Adipocyte (in vitro differentiated cells): ENCODE measurements around the gene CNGB1.
"Not testable (repeated sequence)": the region's sequence is repeated elsewhere in the genome, so short reads cannot be mapped to it uniquely, and the experiment has no call there.

ENCODE experiments used
- DNase-seq: peaks from one replicate; pipeline ENCODE4 v3.0.0-alpha.2; 2015; ENCODE audit warnings: low read depth
- H3K27me3 ChIP-seq: replicated peaks from 2 replicates; pipeline ENCODE4 v1.7.0; 2013; ENCODE audit warnings: mild to moderate bottlenecking, low read length, moderate library complexity; ENCODE audit not compliant: control insufficient read depth, insufficient read depth
- H3K36me3 ChIP-seq: 2 replicates; pipeline ENCODE4 v1.7.0; 2013; ENCODE audit warnings: low read length, mild to moderate bottlenecking, moderate library complexity; ENCODE audit not compliant: control insufficient read depth, insufficient read depth, severe bottlenecking
- H3K4me1 ChIP-seq: 2 replicates; pipeline ENCODE4 v1.7.0; 2013; ENCODE audit warnings: mild to moderate bottlenecking, low read length, moderate library complexity; ENCODE audit not compliant: control insufficient read depth, insufficient read depth
- H3K4me3 ChIP-seq: 2 replicates; pipeline ENCODE4 v1.7.0; 2013; ENCODE audit warnings: mild to moderate bottlenecking, low read length, moderate library complexity
- H3K9ac ChIP-seq: 2 replicates; pipeline ENCODE4 v1.7.0; 2013; ENCODE audit warnings: mild to moderate bottlenecking, low read length, moderate library complexity
- H3K9me3 ChIP-seq: 2 replicates; pipeline ENCODE4 v1.7.0; 2013; ENCODE audit warnings: mild to moderate bottlenecking, low read length, moderate library complexity; ENCODE audit not compliant: control insufficient read depth

The CNGB1 gene

DNA sequence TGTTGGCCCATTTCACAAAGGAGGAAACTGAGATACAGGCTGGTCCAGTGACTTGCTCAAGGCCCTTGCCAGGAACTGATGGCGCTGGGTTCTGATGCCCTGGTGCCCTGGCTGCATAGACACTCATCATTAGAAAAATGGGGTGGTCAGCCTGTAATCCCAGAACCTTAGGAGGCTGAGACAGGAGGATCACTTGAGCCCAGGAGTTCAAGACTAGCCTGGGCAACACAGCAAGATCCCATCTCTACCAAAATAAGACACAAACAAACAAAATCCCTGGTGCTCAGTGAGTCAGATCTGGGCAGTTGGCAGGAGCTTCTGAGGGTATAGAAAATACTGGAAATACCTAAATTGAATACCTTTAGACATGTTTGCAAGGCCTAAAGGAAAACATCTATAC is 127.5 kb downstream of the CNGB1 start:
- H3K4me3 ChIP-seq: no peak overlapping the region
- H3K9ac ChIP-seq: no peak overlapping the region
- no peak for DNase-seq
- H3K36me3 ChIP-seq: no peaks in the 10 kb centered on the region
- no peaks in the 10 kb centered on the region for H3K4me1 ChIP-seq
- H3K9me3 ChIP-seq: no peaks in the 10 kb centered on the region
- peaks cover 13% of the 10 kb centered on the region for H3K27me3 ChIP-seq

DNA sequence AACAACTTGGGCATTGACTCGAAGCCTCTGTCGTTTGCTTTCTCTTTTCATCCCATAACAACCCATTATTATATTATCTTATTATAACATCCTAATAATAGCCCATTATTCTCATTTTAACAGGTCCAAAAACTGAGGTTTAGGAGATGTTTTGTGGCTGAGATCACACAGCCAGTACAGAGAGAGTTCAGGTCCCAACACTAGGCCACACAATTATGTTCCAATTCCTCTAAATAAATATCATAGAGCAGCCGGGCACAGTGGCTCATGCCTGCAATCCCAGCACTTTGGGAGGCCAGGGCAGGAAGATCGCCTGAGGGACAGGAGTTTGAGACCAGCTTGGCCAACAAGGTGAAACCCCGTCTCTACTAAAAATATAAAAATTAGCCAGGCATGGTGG is 128.3 kb downstream of the CNGB1 start:
- no peak for DNase-seq
- no peaks in the 10 kb centered on the region for H3K4me1 ChIP-seq
- H3K9me3 ChIP-seq: no peaks in the 10 kb centered on the region
- H3K36me3 ChIP-seq: no peaks in the 10 kb centered on the region
- peaks cover 15% of the 10 kb centered on the region for H3K27me3 ChIP-seq
- H3K4me3 ChIP-seq: no peak overlapping the region
- H3K9ac ChIP-seq: no peak overlapping the region

DNA sequence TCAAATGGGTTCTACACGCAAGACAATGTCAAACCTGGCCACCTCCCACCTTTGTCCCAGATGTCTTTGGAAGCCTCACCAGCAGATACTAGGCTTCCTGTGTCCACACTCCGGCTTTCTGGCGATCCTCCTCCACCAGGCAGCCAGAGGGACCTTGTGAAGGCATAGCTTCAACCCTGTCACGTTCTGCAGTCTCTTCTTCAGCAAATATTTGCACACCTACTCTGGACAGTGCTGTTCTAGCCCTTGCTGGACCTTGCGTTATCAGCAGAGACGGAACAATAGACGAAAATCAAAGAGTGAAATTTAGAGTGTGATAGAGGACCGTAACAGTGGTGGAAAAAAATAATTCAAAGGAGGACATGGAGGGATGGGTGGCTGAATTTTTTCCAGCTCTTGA is 130.1 kb downstream of the CNGB1 start:
- no peaks in the 10 kb centered on the region for H3K9me3 ChIP-seq
- peaks cover 10% of the 10 kb centered on the region for H3K27me3 ChIP-seq
- H3K4me3 ChIP-seq: no peak overlapping the region
- no peaks in the 10 kb centered on the region for H3K36me3 ChIP-seq
- DNase-seq: no peak
- H3K9ac ChIP-seq: no peak overlapping the region
- H3K4me1 ChIP-seq: peaks cover 4% of the 10 kb centered on the region

DNA sequence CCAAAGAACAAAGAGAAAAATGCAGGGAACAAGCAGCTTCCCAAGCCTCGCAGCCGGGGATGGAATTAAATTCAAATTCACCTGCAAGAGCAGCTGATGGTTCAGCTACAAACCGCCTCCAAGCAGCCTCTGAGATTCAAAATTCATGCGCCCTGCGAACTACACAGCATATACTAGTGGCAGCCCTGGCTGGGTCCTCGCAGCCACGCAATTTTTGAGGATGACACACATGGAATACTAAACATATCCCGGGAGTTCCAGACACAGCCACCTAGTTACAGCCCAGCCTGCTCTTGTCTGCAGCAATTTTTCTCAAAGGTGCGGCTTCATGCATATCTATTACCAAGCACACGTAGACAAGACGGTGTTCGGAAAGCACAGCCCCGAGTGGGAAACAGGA is 132.8 kb downstream of the CNGB1 start:
- Histone ChIP-seq H3K36me3 (no peaks in the 10 kb centered on the region), H3K4me3 (no peak overlapping the region), H3K27me3 (peaks cover 4% of the 10 kb centered on the region), H3K9me3 (no peaks in the 10 kb centered on the region), H3K9ac (no peak overlapping the region), H3K4me1 (peaks cover 16% of the 10 kb centered on the region)
- DNase-seq: no peak

DNA sequence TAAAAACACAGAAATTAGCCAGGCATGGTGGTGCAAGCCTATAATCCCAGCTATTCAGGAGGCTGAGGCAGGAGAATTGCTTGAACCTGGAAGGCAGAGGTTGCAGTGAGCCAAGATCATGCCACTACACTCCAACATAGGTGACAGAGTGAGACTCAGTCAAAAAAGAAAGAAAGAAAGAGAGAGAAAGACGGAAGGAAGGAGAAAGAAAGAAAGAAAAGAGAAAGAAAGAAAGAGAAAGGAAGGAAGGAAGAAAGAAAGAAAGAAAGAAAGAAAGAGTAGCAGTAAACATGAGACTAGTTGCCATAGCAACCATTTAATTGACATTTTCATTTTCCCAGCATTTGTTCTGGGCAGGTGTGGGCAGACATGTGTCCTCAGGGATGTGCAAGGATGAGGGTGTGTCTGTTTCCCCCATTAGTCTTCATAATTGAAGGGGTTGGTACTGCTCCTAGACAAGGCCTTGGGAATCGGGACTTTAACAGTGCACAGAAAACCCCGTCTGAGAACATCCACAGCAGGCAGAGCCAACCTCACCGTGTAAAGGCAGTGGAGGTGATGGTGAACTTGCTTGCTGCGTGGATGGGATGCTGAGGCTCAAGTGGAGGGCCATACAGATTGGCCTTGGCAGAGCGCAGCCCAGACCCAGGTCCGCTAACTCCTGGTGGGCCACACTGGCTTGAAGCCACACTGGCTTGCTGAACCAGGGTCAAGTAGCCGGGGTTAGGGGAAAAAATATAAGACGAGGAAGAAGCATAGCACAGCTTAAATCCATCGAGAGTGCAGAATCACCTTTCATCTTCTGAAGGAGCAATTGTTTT is 133.4 kb downstream of the CNGB1 start:
- peaks cover 16% of the 10 kb centered on the region for H3K4me1 ChIP-seq
- peaks cover 4% of the 10 kb centered on the region for H3K27me3 ChIP-seq
- DNase-seq: no peak
- H3K36me3 ChIP-seq: no peaks in the 10 kb centered on the region
- H3K9ac ChIP-seq: no peak overlapping the region
- H3K4me3 ChIP-seq: no peak overlapping the region
- no peaks in the 10 kb centered on the region for H3K9me3 ChIP-seq

DNA sequence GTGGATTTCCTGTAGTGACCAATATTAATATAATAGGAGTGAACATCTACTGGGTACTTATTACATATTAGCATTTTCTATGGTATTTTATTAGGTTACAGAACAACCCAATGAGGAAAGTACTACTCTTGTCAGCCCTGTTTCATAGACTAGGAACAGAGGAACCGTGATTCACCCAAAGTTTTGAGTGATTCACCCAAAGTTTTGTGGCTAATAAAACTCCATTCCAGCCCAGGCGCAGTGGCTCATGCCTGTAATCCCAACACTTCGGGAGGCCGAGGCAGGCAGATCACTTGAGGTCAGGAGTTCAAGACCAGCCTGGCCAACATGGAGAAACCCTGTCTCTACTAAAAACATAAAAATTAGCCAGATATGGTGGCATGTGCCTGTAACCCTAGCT is 135.5 kb downstream of the CNGB1 start:
- H3K9me3 ChIP-seq, H3K36me3 ChIP-seq, DNase-seq, H3K27me3 ChIP-seq, H3K4me3 ChIP-seq, H3K9ac ChIP-seq: not testable (repeated sequence)
- H3K4me1 ChIP-seq: peaks cover 30% of the 10 kb centered on the region

DNA sequence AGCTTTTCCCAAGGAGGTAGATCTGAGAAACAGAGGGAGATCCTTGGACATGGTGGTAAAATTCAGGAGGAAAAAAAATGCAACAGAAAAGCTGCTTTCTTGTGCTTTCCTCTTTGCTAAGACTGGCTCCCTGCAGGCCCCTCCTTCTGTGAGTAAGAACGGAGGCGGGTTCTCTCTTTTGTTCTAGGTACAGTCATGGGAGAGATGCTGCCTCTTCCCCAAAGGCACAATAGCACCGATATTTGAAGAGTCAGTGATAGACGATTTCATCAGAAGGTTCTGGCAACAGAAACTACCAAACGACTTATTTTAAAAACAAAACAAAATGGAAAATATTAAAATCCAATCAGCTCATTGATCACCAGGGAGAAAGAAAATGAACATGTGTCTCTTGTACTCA is 136.0 kb downstream of the CNGB1 start:
- Histone ChIP-seq H3K9ac (no peak overlapping the region), H3K27me3 (peaks cover 4% of the 10 kb centered on the region), H3K4me3 (no peak overlapping the region), H3K4me1 (peaks cover 34% of the 10 kb centered on the region), H3K36me3 (no peaks in the 10 kb centered on the region), H3K9me3 (no peaks in the 10 kb centered on the region)
- DNase-seq: no peak
